A673 (cell line): ENCODE data around the gene BHLHA15. TPM values are rescaled to one million over a fixed set of nuclear protein-coding genes. Genes with fewer than 3 reads are reported as not detected.

Experiments used
- BruUV-seq: library from RNA; stranded (reverse); fragments of 400-500 nt; replicated peaks from 2 replicates; lab custom pipeline; 2021; lab: Mats Ljungman, UMichigan
- CTCF ChIA-PET: fragments of 300-600 bp; sonication (Branson Sonifier 250); formaldehyde crosslinking; loops from one replicate; lab custom pipeline; 2022; ENCODE audit warnings: antibody characterized with exemption; lab: Charles Lee
- POLR2A ChIA-PET: fragments of 300-600 bp; sonication (Branson Sonifier 250); formaldehyde crosslinking; loops from one replicate; lab custom pipeline; 2022; ENCODE audit warnings: antibody characterized with exemption; ENCODE audit not compliant: low non-redundant PET; lab: Charles Lee
- DNase-seq: peaks from one replicate; pipeline ENCODE4 v3.0.0-alpha.2; 2015; ENCODE audit warnings: low spot score
- H3K27ac ChIP-seq: fragments of 200-600 bp; sonication (generic); 2 replicates; pipeline ENCODE4 v1.5.1; 2016; ENCODE audit warnings: mixed run types, low read depth, mild to moderate bottlenecking, mixed read lengths, antibody characterized with exemption, low read length; ENCODE audit not compliant: poor library complexity, severe bottlenecking
- H3K27me3 ChIP-seq: fragments of 200-600 bp; sonication (generic); replicated peaks from 2 replicates; pipeline ENCODE4 v1.6.1; 2017; ENCODE audit warnings: mixed run types, low read depth, mild to moderate bottlenecking, mixed read lengths, antibody characterized with exemption, low read length; ENCODE audit not compliant: insufficient read depth, poor library complexity
- H3K36me3 ChIP-seq: fragments of 200-600 bp; sonication (generic); 2 replicates; pipeline ENCODE4 v1.6.1; 2016; ENCODE audit warnings: mixed run types, mild to moderate bottlenecking, mixed read lengths, antibody characterized with exemption, low read length; ENCODE audit not compliant: insufficient read depth, poor library complexity, severe bottlenecking
- H3K4me1 ChIP-seq: fragments of 200-600 bp; sonication (generic); 2 replicates; pipeline ENCODE4 v1.6.1; 2017; ENCODE audit warnings: mixed run types, mild to moderate bottlenecking, mixed read lengths, antibody characterized with exemption, low read length; ENCODE audit not compliant: insufficient read depth, poor library complexity, severe bottlenecking
- H3K4me3 ChIP-seq: fragments of 200-600 bp; sonication (generic); 2 replicates; pipeline ENCODE4 v1.5.1; 2016; ENCODE audit warnings: low read depth, mixed run types, mild to moderate bottlenecking, mixed read lengths, low read length; ENCODE audit not compliant: poor library complexity, severe bottlenecking
- H3K9me3 ChIP-seq: fragments of 200-600 bp; sonication (generic); 2 replicates; pipeline ENCODE4 v1.6.1; 2016; ENCODE audit warnings: mixed run types, low read depth, mild to moderate bottlenecking, mixed read lengths, antibody characterized with exemption, low read length; ENCODE audit not compliant: poor library complexity, severe bottlenecking
- CTCF ChIP-seq: fragments of 300-800, 200-600 bp; sonication (generic); conservative IDR thresholded peaks from 2 replicates; pipeline ENCODE4 v1.5.1; 2017; ENCODE audit warnings: low read depth, mild to moderate bottlenecking, antibody characterized with exemption, low read length, moderate library complexity, mixed read lengths
- EZH2 ChIP-seq: fragments of 200-600 bp; sonication (generic); IDR thresholded peaks from 2 replicates; pipeline ENCODE4 v1.6.1; 2017; ENCODE audit warnings: borderline replicate concordance, low read depth, mild to moderate bottlenecking, mixed read lengths, antibody characterized with exemption, low read length; ENCODE audit not compliant: poor library complexity, severe bottlenecking
- intact Hi-C: fragments of 100-400 bp; cut with micrococcal nuclease; formaldehyde crosslinking; loops from one replicate; pipeline ENCODE4 v1.10.0; 2022; ENCODE audit not compliant: unreplicated experiment
- total RNA-seq: library from RNA; stranded (reverse); gene quantifications from 2 replicates; pipeline ENCODE4 v1.2.3, GENCODE V29; 2021

The BHLHA15 gene
- total RNA-seq, 1 experiment from 2014 or later = 0.64 TPM

GRCh38 chr7:98204670-98205069 is 6.6 kb upstream of the BHLHA15 start:
- no peak for TF ChIP-seq EZH2
- no peak for TF ChIP-seq CTCF
- Histone ChIP-seq H3K27ac (no peak overlapping the region), H3K4me3 (no peak overlapping the region), H3K27me3 (no peaks in the 10 kb centered on the region), H3K4me1 (no peaks in the 10 kb centered on the region), H3K9me3 (no peaks in the 10 kb centered on the region), H3K36me3 (peaks cover 6% of the 10 kb centered on the region)
- intact Hi-C loops = no loop called here
- no TSS peak for BruUV-seq
- ChIA-PET POLR2A (no interaction called here), CTCF (no interaction called here)
- DNase-seq = no peak

GRCh38 chr7:98205162-98205845 is 5.9 kb upstream of the BHLHA15 start:
- peaks cover 6% of the 10 kb centered on the region for H3K36me3 ChIP-seq
- no peak for DNase-seq
- TF ChIP-seq CTCF (no peak), EZH2 (no peak)
- ChIA-PET POLR2A (no interaction called here), CTCF (no interaction called here)
- BruUV-seq = no TSS peak
- intact Hi-C loops = no loop called here
- H3K27me3 ChIP-seq = no peaks in the 10 kb centered on the region
- no peak overlapping the region for H3K4me3 ChIP-seq
- no peaks in the 10 kb centered on the region for H3K9me3 ChIP-seq
- no peak overlapping the region for H3K27ac ChIP-seq
- H3K4me1 ChIP-seq = no peaks in the 10 kb centered on the region

- TF ChIP-seq CTCF = no peak
- TF ChIP-seq EZH2 = no peak
- no peaks in the 10 kb centered on the region for H3K27me3 ChIP-seq
- no peak overlapping the region for H3K27ac ChIP-seq
- ChIA-PET CTCF (no interaction called here), POLR2A (no interaction called here)
- H3K4me3 ChIP-seq = no peak overlapping the region
- H3K4me1 ChIP-seq = no peaks in the 10 kb centered on the region
- intact Hi-C loops = no loop called here
- H3K9me3 ChIP-seq = no peaks in the 10 kb centered on the region
- DNase-seq = no peak
- H3K36me3 ChIP-seq = peaks cover 6% of the 10 kb centered on the region
- no TSS peak for BruUV-seq
Observed at GRCh38 chr7:98206451-98207330, 4.5 kb upstream of the BHLHA15 start.
